IMR-90 (cell line): Measurements from ENCODE around the gene ATP6AP1. TPM values are rescaled to one million over a fixed set of nuclear protein-coding genes. Genes with fewer than 3 reads are reported as not detected.

Source experiments
- ATAC-seq: fragments of 200-7000 bp; cut with Tn5 transposase; 2 replicates; pipeline ENCODE4 v1.9.1; 2020; ENCODE audit warnings: low read depth, mild to moderate bottlenecking, moderate library complexity
- BruUV-seq: library from RNA; stranded (reverse); fragments of 400-500 nt; replicated peaks from 2 replicates; lab custom pipeline; 2021; lab: Mats Ljungman, UMichigan
- CTCF ChIA-PET: fragments of 300-600 bp; formaldehyde crosslinking; extraction: SDS; loops from one replicate; lab custom pipeline; 2021; ENCODE audit warnings: antibody characterized with exemption; lab: Yijun Ruan, JAX
- POLR2A ChIA-PET: fragments of 300-600 bp; sonication (Branson Sonifier 250); formaldehyde crosslinking; loops from one replicate; lab custom pipeline; 2022; ENCODE audit warnings: antibody characterized with exemption; ENCODE audit not compliant: unreplicated experiment; lab: Charles Lee
- DNase-seq: peaks from one replicate; pipeline ENCODE4 v3.0.0; 2013
- H2AFZ ChIP-seq: replicated peaks from 2 replicates; pipeline ENCODE3; 2013; ENCODE audit warnings: low read length, mild to moderate bottlenecking; ENCODE audit not compliant: poor library complexity
- H2AK5ac ChIP-seq: 2 replicates; pipeline ENCODE4 v1.6.1; 2013; ENCODE audit warnings: low read depth, low read length, inconsistent platforms
- H2AK9ac ChIP-seq: replicated peaks from 2 replicates; pipeline ENCODE3; 2013; ENCODE audit warnings: mild to moderate bottlenecking, low read depth, low read length, moderate library complexity; ENCODE audit not compliant: poor library complexity
- H2BK120ac ChIP-seq: 2 replicates; pipeline ENCODE4 v1.6.1; 2013; ENCODE audit warnings: low read depth, low read length, inconsistent platforms
- H2BK15ac ChIP-seq: 3 replicates; pipeline ENCODE4 v1.6.1; 2013; ENCODE audit warnings: low read depth, low read length, inconsistent platforms
- H2BK20ac ChIP-seq: 2 replicates; pipeline ENCODE4 v1.6.1; 2013; ENCODE audit warnings: low read depth, mild to moderate bottlenecking, inconsistent platforms, low read length, moderate library complexity
- H2BK5ac ChIP-seq: 2 replicates; pipeline ENCODE4 v1.6.1; 2013; ENCODE audit warnings: mild to moderate bottlenecking, low read depth, low read length, inconsistent platforms; ENCODE audit not compliant: poor library complexity, severe bottlenecking
- H3K14ac ChIP-seq: replicated peaks from 2 replicates; pipeline ENCODE4 v1.6.1; 2013; ENCODE audit warnings: low read depth, low read length, inconsistent platforms
- H3K18ac ChIP-seq: 2 replicates; pipeline ENCODE4 v1.6.1; 2013; ENCODE audit warnings: low read depth, low read length, control low read depth
- H3K23ac ChIP-seq: 2 replicates; pipeline ENCODE4 v1.6.1; 2013; ENCODE audit warnings: low read depth, low read length, inconsistent platforms
- H3K27ac ChIP-seq: 2 replicates; pipeline ENCODE4 v1.5.1; 2013; ENCODE audit warnings: mild to moderate bottlenecking, control low read depth, low read length; ENCODE audit not compliant: insufficient read depth
- H3K27me3 ChIP-seq: 2 replicates; pipeline ENCODE4 v1.6.1; 2013; ENCODE audit warnings: low read length; ENCODE audit not compliant: control insufficient read depth, insufficient read depth
- H3K36me3 ChIP-seq: 2 replicates; pipeline ENCODE4 v1.6.1; 2013; ENCODE audit warnings: low read length, mixed read lengths; ENCODE audit not compliant: control insufficient read depth, insufficient read depth
- H3K4ac ChIP-seq: 2 replicates; pipeline ENCODE4 v1.6.1; 2013; ENCODE audit warnings: low read depth, low read length, inconsistent platforms
- H3K4me1 ChIP-seq: 2 replicates; pipeline ENCODE4 v1.6.1; 2013; ENCODE audit warnings: low read length, mixed read lengths; ENCODE audit not compliant: control insufficient read depth, insufficient read depth
- H3K4me2 ChIP-seq: 2 replicates; pipeline ENCODE4 v1.6.1; 2013; ENCODE audit warnings: low read depth, mild to moderate bottlenecking, control low read depth, low read length, moderate library complexity
- H3K4me3 ChIP-seq: 2 replicates; pipeline ENCODE4 v1.5.1; 2013; ENCODE audit warnings: low read depth, mild to moderate bottlenecking, control low read depth, low read length, moderate library complexity; ENCODE audit not compliant: insufficient read depth
- H3K56ac ChIP-seq: 2 replicates; pipeline ENCODE4 v1.6.1; 2013; ENCODE audit warnings: low read length, inconsistent platforms; ENCODE audit not compliant: insufficient read depth; ENCODE audit errors: extremely low read depth
- H3K79me1 ChIP-seq, 2 experiments: 2 replicates each; pipeline ENCODE4 v1.6.1; 2013; ENCODE audit warnings: low read length in 2 of 2, inconsistent platforms in 1 of 2, low read depth in 1 of 2
- H3K9ac ChIP-seq: 2 replicates; pipeline ENCODE4 v1.6.1; 2013; ENCODE audit warnings: low read depth, low read length, control low read depth
- H3K9me1 ChIP-seq: 2 replicates; pipeline ENCODE4 v1.6.1; 2013; ENCODE audit warnings: low read length, inconsistent platforms; ENCODE audit not compliant: insufficient read depth
- H3K9me3 ChIP-seq: 2 replicates; pipeline ENCODE4 v1.6.1; 2013; ENCODE audit warnings: low read length; ENCODE audit not compliant: control insufficient read depth, insufficient read depth
- H4K20me1 ChIP-seq: 2 replicates; pipeline ENCODE4 v1.6.1; 2013; ENCODE audit warnings: low read length, inconsistent platforms; ENCODE audit not compliant: insufficient read depth
- H4K5ac ChIP-seq: 2 replicates; pipeline ENCODE4 v1.6.1; 2013; ENCODE audit warnings: mild to moderate bottlenecking, low read depth, low read length, control low read depth
- H4K8ac ChIP-seq, 2 experiments: 2 replicates each; pipeline ENCODE4 v1.6.1; 2013; ENCODE audit warnings: low read depth in 2 of 2, low read length in 2 of 2, control low read depth in 1 of 2, inconsistent platforms in 1 of 2
- H4K91ac ChIP-seq: 2 replicates; pipeline ENCODE4 v1.6.1; 2013; ENCODE audit warnings: low read depth, low read length, inconsistent platforms; ENCODE audit not compliant: insufficient read depth
- BHLHE40 ChIP-seq: fragments of 150-350 bp; IDR thresholded peaks from 2 replicates; pipeline ENCODE4 v1.6.1; 2016; ENCODE audit warnings: mild to moderate bottlenecking, low read depth, low read length
- CHD1 ChIP-seq: IDR thresholded peaks from 2 replicates; pipeline ENCODE4 v1.6.1; 2012; ENCODE audit warnings: low read depth, low read length, improper control_type of control experiment
- CTCF ChIP-seq: conservative IDR thresholded peaks from 2 replicates; pipeline ENCODE4 v1.5.1; 2012; ENCODE audit warnings: mild to moderate bottlenecking, low read depth, low read length, improper control_type of control experiment
- ELK1 ChIP-seq: fragments of 150-350 bp; IDR thresholded peaks from 2 replicates; pipeline ENCODE4 v1.6.1; 2016; ENCODE audit warnings: low read depth, mild to moderate bottlenecking, low read length, moderate library complexity, borderline replicate concordance
- FOS ChIP-seq: fragments of 150-350 bp; IDR thresholded peaks from 2 replicates; pipeline ENCODE4 v1.6.1; 2016; ENCODE audit warnings: low read depth, low read length
- MAFK ChIP-seq: IDR thresholded peaks from 2 replicates; pipeline ENCODE4 v1.6.1; 2012; ENCODE audit warnings: low read depth, low read length, improper control_type of control experiment
- MAZ ChIP-seq: IDR thresholded peaks from 2 replicates; pipeline ENCODE4 v1.6.1; 2012; ENCODE audit warnings: low read depth, mild to moderate bottlenecking, low read length, improper control_type of control experiment, moderate library complexity, borderline replicate concordance
- MXI1 ChIP-seq: IDR thresholded peaks from 2 replicates; pipeline ENCODE4 v1.6.1; 2012; ENCODE audit warnings: low read depth, mild to moderate bottlenecking, low read length, moderate library complexity, borderline replicate concordance
- NFE2L2 ChIP-seq: fragments of 150-350 bp; IDR thresholded peaks from 2 replicates; pipeline ENCODE4 v1.6.1; 2016; ENCODE audit warnings: low read depth, mild to moderate bottlenecking, low read length
- USF2 ChIP-seq: fragments of 150-350 bp; IDR thresholded peaks from 2 replicates; pipeline ENCODE4 v1.6.1; 2017; ENCODE audit warnings: mild to moderate bottlenecking, antibody characterized with exemption, low read length, low read depth
- WGBS, 2 experiments: methylation state at CpG; one replicate each; pipeline versions ENCODE4 v1.1.5 to v1.1.7; 2013; ENCODE audit warnings: missing lambda C conversion rate in 2 of 2; ENCODE audit not compliant: insufficient read length in 1 of 2; ENCODE audit errors: extremely low coverage in 2 of 2; 5-methylcytosine and 5-hydroxymethylcytosine counted together
- dilution Hi-C: fragments of 300-500 bp; cut with HindIII; formaldehyde crosslinking; loops from one replicate; pipeline ENCODE4 v1.14.3; 2018; ENCODE audit warnings: low sequenced_read_pairs; ENCODE audit not compliant: unreplicated experiment
- in situ Hi-C: fragments of 300-500 bp; cut with MboI; formaldehyde crosslinking; loops from 3 replicates; pipeline ENCODE4 v1.14.3; 2019; ENCODE audit warnings: low sequenced_read_pairs, inconsistent platforms, mixed read lengths
- intact Hi-C: fragments of 100-400 bp; cut with micrococcal nuclease; formaldehyde crosslinking; loops from 2 replicates; pipeline ENCODE4 v1.10.0; 2022
- polyA plus RNA-seq, 3 experiments: library from polyadenylated mRNA; depleted of rRNA; stranded (reverse); fragments of >200 nt; gene quantifications; 2 replicates each; pipeline ENCODE4 v1.2.3, GENCODE V29; 2012; ENCODE audit warnings: low replicate concordance in 1 of 3
- total RNA-seq: library from RNA; depleted of rRNA; stranded (reverse); fragments of >200 nt; gene quantifications from 2 replicates; pipeline ENCODE4 v1.2.3, GENCODE V29; 2012

ATP6AP1 gene
- total and polyA plus RNA-seq, 2 of the 4 experiments (the other 2 are of a cell fraction): 13.8 to 96.7 TPM

- H2BK20ac ChIP-seq: no peak overlapping the region
- POLR2A ChIA-PET: no interaction called here
- H2BK120ac ChIP-seq: no peak overlapping the region
- dilution Hi-C loops: no loop called here
- no peak for ATAC-seq
- H4K8ac ChIP-seq: no peak overlapping the region
- H3K36me3 ChIP-seq: peaks cover 37% of the 10 kb centered on the region
- H4K5ac ChIP-seq: no peak overlapping the region
- H3K4me3 ChIP-seq: no peak overlapping the region
- BruUV-seq: no TSS peak
- peaks cover 11% of the 10 kb centered on the region for H3K4me1 ChIP-seq
- H2AK5ac ChIP-seq: no peak overlapping the region
- no peak overlapping the region for H3K27ac ChIP-seq
- in situ Hi-C loops: no loop called here
- no peak overlapping the region for H2AFZ ChIP-seq
- no peaks in the 10 kb centered on the region for H3K27me3 ChIP-seq
- TF ChIP-seq MAFK (no peak), CHD1 (no peak), NFE2L2 (no peak), CTCF (no peak), ELK1 (no peak), MXI1 (no peak), MAZ (no peak), FOS (no peak), BHLHE40 (no peak), USF2 (no peak)
- DNase-seq: no peak
- no peak overlapping the region for H4K91ac ChIP-seq
- H3K23ac ChIP-seq: no peak overlapping the region
- no peak overlapping the region for H3K18ac ChIP-seq
- H2BK15ac ChIP-seq: no peak overlapping the region
- WGBS, 2 experiments: 92% methylated on average over 5 of the region's 11 CpGs; no CpG with 5 or more reads in 1 of the 2 experiments
- H3K9me3 ChIP-seq: no peaks in the 10 kb centered on the region; the same call in 1 of the 2 replicates
- no peak overlapping the region for H3K56ac ChIP-seq
- intact Hi-C loops: no loop called here
- no peak overlapping the region for H3K4me2 ChIP-seq
- no peak overlapping the region for H3K9ac ChIP-seq
- CTCF ChIA-PET: no interaction called here
- H3K4ac ChIP-seq: no peak overlapping the region
- H3K9me1 ChIP-seq: no peaks in the 10 kb centered on the region
- H3K14ac ChIP-seq: no peak overlapping the region
- peaks cover 0 to 21% of the 10 kb centered on the region in 2 experiments; a peak in 2 of 4 replicates for H3K79me1 ChIP-seq
- H2BK5ac ChIP-seq: no peak overlapping the region
- H4K20me1 ChIP-seq: peaks cover 14% of the 10 kb centered on the region
- no peak overlapping the region for H2AK9ac ChIP-seq
Measured at GRCh38 chrX:154441564-154441963, 13.1 kb downstream of the ATP6AP1 start.
